ENCODE results near the gene LLGL2. TPM values are rescaled to one million over a fixed set of nuclear protein-coding genes. Genes with fewer than 3 reads are reported as not detected.

The LLGL2 gene
- total RNA-seq, 2 donors from 2014 or later = 43.0 to 65.3 TPM

- peaks cover 0 to 29% of the 10 kb centered on the region in 2 donors for H3K36me3 ChIP-seq
- intact Hi-C loops (cut with DNase I) = no loop called here
- TF ChIP-seq CTCF (IDR thresholded peaks at IDR 0.05) (no peak), POLR2A (IDR thresholded peaks at IDR 0.05) (no peak), POLR2AphosphoS5 (IDR thresholded peaks at IDR 0.05) (no peak)
- H3K27me3 ChIP-seq (replicated peaks; ENCODE audit: insufficient read depth) = no peaks in the 10 kb centered on the region
- H3K9me3 ChIP-seq = no peaks in the 10 kb centered on the region
- H3K27ac ChIP-seq = no peak overlapping the region
- WGBS = 74% methylated on average over 10 of the region's 17 CpGs
- H3K4me1 ChIP-seq (replicated peaks) = no peaks in the 10 kb centered on the region
- DNase-seq (ENCODE audit: low spot score) = no peak
- H3K4me3 ChIP-seq = no peak overlapping the region
These were observed 24.9 kb upstream of the LLGL2 start for GRCh38 chr17:75500419-75501216.

GRCh38 chr17:75501378-75502071, 24.0 kb upstream of the LLGL2 start:
- H3K9me3 ChIP-seq = no peaks in the 10 kb centered on the region
- no peak for TF ChIP-seq CTCF (IDR thresholded peaks at IDR 0.05)
- TF ChIP-seq POLR2A (IDR thresholded peaks at IDR 0.05) = no peak
- TF ChIP-seq POLR2AphosphoS5 (IDR thresholded peaks at IDR 0.05) = no peak
- DNase-seq (ENCODE audit: low spot score) = no peak
- no peaks in the 10 kb centered on the region for H3K27me3 ChIP-seq (replicated peaks; ENCODE audit: insufficient read depth)
- 48% methylated on average over 15 of the region's 21 CpGs for WGBS
- H3K27ac ChIP-seq = no peak overlapping the region
- no peak overlapping the region for H3K4me3 ChIP-seq
- no peaks in the 10 kb centered on the region for H3K4me1 ChIP-seq (replicated peaks)
- intact Hi-C loops (cut with DNase I) = no loop called here
- peaks cover 0 to 25% of the 10 kb centered on the region in 2 donors for H3K36me3 ChIP-seq

GRCh38 chr17:75502072-75502720, 23.3 kb upstream of the LLGL2 start:
- H3K27me3 ChIP-seq (replicated peaks; ENCODE audit: insufficient read depth) = no peaks in the 10 kb centered on the region
- DNase-seq (ENCODE audit: low spot score) = no peak
- H3K9me3 ChIP-seq = no peaks in the 10 kb centered on the region
- TF ChIP-seq POLR2AphosphoS5 (IDR thresholded peaks at IDR 0.05) (no peak), CTCF (IDR thresholded peaks at IDR 0.05) (no peak), POLR2A (IDR thresholded peaks at IDR 0.05) (no peak)
- H3K4me1 ChIP-seq (replicated peaks) = no peaks in the 10 kb centered on the region
- intact Hi-C loops (cut with DNase I) = no loop called here
- 88% methylated on average over 29 of the region's 40 CpGs for WGBS
- no peak overlapping the region for H3K4me3 ChIP-seq
- no peak overlapping the region for H3K27ac ChIP-seq
- peaks cover 0 to 20% of the 10 kb centered on the region in 2 donors for H3K36me3 ChIP-seq

- Histone ChIP-seq H3K4me3 (no peak overlapping the region), H3K27me3 (replicated peaks; ENCODE audit: insufficient read depth) (no peaks in the 10 kb centered on the region), H3K9me3 (no peaks in the 10 kb centered on the region), H3K36me3 (peaks cover 0 to 17% of the 10 kb centered on the region in 2 donors), H3K27ac (no peak overlapping the region), H3K4me1 (replicated peaks) (no peaks in the 10 kb centered on the region)
- WGBS = 88% methylated on average over 24 of the region's 25 CpGs
- no peak for TF ChIP-seq POLR2A (IDR thresholded peaks at IDR 0.05)
- no peak for TF ChIP-seq CTCF (IDR thresholded peaks at IDR 0.05)
- no peak for TF ChIP-seq POLR2AphosphoS5 (IDR thresholded peaks at IDR 0.05)
- intact Hi-C loops (cut with DNase I) = no loop called here
- DNase-seq (ENCODE audit: low spot score) = no peak
These were observed 22.7 kb upstream of the LLGL2 start for GRCh38 chr17:75502721-75503329.
